GM12878 (cell line): ENCODE measurements around the gene RPL35A. TPM values are rescaled to one million over a fixed set of nuclear protein-coding genes. Genes with fewer than 3 reads are reported as not detected.

Experiments
- BHLHE40 ChIP-seq, 2 experiments: fragments of 450-650 bp in 1 of 2; IDR thresholded peaks; 2 replicates each; pipeline ENCODE4 v1.6.1; 2011 to 2017; ENCODE audit warnings: low read depth in 2 of 2, borderline replicate concordance in 1 of 2, improper control_type of control experiment in 1 of 2, low read length in 1 of 2, mild to moderate bottlenecking in 1 of 2
- CREM ChIP-seq: IDR thresholded peaks from 2 replicates; pipeline ENCODE4 v1.6.1; 2014; ENCODE audit warnings: antibody characterized with exemption, low read depth
- EGR1 ChIP-seq, 2 experiments: IDR thresholded peaks; 1 replicate in 1 of 2; 2 replicates in 1 of 2; pipeline ENCODE4 v1.6.1; 2011 to 2012; ENCODE audit warnings: low read depth in 2 of 2, low read length in 2 of 2, borderline replicate concordance in 1 of 2, mild to moderate bottlenecking in 1 of 2, moderate library complexity in 1 of 2
- GABPA ChIP-seq: IDR thresholded peaks from 2 replicates; pipeline ENCODE4 v1.6.1; 2014; ENCODE audit warnings: antibody characterized with exemption, low read depth, mild to moderate bottlenecking, inconsistent platforms
- MEF2A ChIP-seq: IDR thresholded peaks from 2 replicates; pipeline ENCODE4 v1.6.1; 2011; ENCODE audit warnings: low read depth, mild to moderate bottlenecking, low read length, moderate library complexity; ENCODE audit not compliant: insufficient read depth
- MEF2B ChIP-seq: fragments of 450-650 bp; IDR thresholded peaks from 2 replicates; pipeline ENCODE4 v1.6.1; 2018; ENCODE audit warnings: mild to moderate bottlenecking, moderate library complexity; ENCODE audit not compliant: partially characterized antibody, poor library complexity, severe bottlenecking
- MTA2 ChIP-seq: fragments of 450-650 bp; IDR thresholded peaks from 2 replicates; pipeline ENCODE4 v1.6.1; 2016; ENCODE audit warnings: low read depth, mild to moderate bottlenecking, moderate library complexity
- RELA ChIP-seq: fragments of 450-650 bp; IDR thresholded peaks from 2 replicates; pipeline ENCODE4 v1.8.0; 2014; ENCODE audit warnings: borderline replicate concordance; ENCODE audit not compliant: partially characterized antibody
- STAT1 ChIP-seq: fragments of 450-650 bp; conservative IDR thresholded peaks from 2 replicates; pipeline ENCODE4 v1.6.1; 2014; ENCODE audit warnings: antibody characterized with exemption, mild to moderate bottlenecking
- ZBTB40 ChIP-seq: fragments of 450-650 bp; IDR thresholded peaks from 2 replicates; pipeline ENCODE4 v1.6.1; 2016; ENCODE audit warnings: mild to moderate bottlenecking, moderate library complexity, borderline replicate concordance
- ZSCAN29 ChIP-seq: fragments of 450-650 bp; IDR thresholded peaks from 2 replicates; pipeline ENCODE4 v1.6.1; 2017; ENCODE audit warnings: mild to moderate bottlenecking, moderate library complexity
- polyA plus RNA-seq, 11 experiments: library from polyadenylated mRNA; depleted of rRNA in 4 of 11; unstranded in 6 of 11; stranded (reverse) in 5 of 11; fragments of >200 nt; fragmentation: Nextera tagmentation in 4 of 11; fragmentation: Illumina TruSeq in 1 of 11; extraction: Ambion mirVana in 4 of 11; extraction: Trizol in 1 of 11; gene quantifications; 1 replicate in 1 of 11; 2 replicates in 10 of 11; pipeline versions ENCODE4 v1.2.1 to v1.2.3, GENCODE V29; 2011 to 2016; ENCODE audit warnings: inconsistent platforms in 2 of 11, missing spikeins in 2 of 11, low read depth in 1 of 11
- total RNA-seq, 4 experiments: library from RNA; depleted of rRNA in 3 of 4; stranded (reverse); fragments of >200 nt in 3 of 4; fragmentation: Illumina TruSeq in 1 of 4; extraction: Trizol in 1 of 4; gene quantifications; 2 replicates each; pipeline versions ENCODE4 v1.2.1 to v1.2.3, GENCODE V29; 2013 to 2021
- TF ChIP-seq, protein P1 (sequence below): fragments of 450-650 bp; formaldehyde crosslinking; IDR thresholded peaks from 2 replicates; pipeline ENCODE4 v1.5.0; 2022; ENCODE audit warnings: mild to moderate bottlenecking, missing genetic modification characterization
- TF ChIP-seq, protein P2 (sequence below): fragments of 150-350 bp; IDR thresholded peaks from 2 replicates; pipeline ENCODE4 v1.6.1; 2014; ENCODE audit warnings: mild to moderate bottlenecking, low read depth, low read length
- TF ChIP-seq, protein P3 (sequence below): IDR thresholded peaks from 2 replicates; pipeline ENCODE4 v1.6.1; 2012; ENCODE audit warnings: low read depth, low read length, improper control_type of control experiment
- TF ChIP-seq, protein P4 (sequence below): fragments of 450-650 bp; IDR thresholded peaks from 2 replicates; pipeline ENCODE4 v1.6.1; 2017; ENCODE audit warnings: antibody characterized with exemption, mild to moderate bottlenecking, moderate library complexity

RPL35A gene
- total and polyA plus RNA-seq, 10 of the 15 experiments (the other 5 are each of a cell fraction or from before 2014, with no cell fraction given), result 774 to 3,144 (median 1,843) TPM

DNA sequence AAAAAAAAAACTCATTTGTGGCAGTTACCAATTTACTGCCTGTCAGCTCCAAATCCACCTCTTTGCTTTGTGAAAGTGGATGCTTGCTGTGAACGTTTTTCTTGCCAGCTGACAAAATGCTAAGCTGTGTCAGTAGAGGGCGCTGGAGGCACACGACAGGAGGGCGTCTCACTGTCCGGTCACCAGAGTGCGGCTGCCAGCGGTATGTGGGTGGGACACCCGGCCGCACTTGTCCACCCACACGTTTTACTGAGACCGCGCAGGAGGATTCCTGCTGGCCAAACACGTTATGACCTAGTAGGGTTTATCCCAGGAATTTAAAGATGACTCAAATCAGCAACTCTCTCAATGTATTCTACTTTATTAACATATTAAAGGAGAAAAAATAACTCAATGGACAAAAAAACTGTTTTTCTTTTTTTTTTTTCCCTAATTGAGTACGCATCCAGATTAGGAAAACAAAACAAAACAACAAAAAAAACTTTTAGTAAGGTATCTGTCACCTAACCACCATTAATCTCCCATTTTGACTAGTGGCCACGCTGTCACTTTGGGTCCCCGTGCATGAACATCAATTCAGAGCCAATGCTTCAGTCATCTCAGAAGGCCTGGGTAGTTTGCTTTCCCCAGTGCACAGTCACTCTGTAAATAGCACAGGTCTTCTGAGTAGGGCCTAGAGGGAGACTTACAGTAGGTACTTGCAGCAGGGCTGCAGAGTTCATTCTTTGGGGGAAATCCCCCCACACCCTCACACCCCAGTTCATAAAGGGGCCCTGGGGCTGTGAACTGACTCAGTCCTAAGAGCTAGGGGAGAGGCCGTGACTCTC lies 43.8 kb upstream of the RPL35A start (continued):
- no peak for TF ChIP-seq ZBTB40
- TF ChIP-seq CREM, result peak; percentile 37; the same call in 1 of the 2 replicates
- TF ChIP-seq, protein P1, sequence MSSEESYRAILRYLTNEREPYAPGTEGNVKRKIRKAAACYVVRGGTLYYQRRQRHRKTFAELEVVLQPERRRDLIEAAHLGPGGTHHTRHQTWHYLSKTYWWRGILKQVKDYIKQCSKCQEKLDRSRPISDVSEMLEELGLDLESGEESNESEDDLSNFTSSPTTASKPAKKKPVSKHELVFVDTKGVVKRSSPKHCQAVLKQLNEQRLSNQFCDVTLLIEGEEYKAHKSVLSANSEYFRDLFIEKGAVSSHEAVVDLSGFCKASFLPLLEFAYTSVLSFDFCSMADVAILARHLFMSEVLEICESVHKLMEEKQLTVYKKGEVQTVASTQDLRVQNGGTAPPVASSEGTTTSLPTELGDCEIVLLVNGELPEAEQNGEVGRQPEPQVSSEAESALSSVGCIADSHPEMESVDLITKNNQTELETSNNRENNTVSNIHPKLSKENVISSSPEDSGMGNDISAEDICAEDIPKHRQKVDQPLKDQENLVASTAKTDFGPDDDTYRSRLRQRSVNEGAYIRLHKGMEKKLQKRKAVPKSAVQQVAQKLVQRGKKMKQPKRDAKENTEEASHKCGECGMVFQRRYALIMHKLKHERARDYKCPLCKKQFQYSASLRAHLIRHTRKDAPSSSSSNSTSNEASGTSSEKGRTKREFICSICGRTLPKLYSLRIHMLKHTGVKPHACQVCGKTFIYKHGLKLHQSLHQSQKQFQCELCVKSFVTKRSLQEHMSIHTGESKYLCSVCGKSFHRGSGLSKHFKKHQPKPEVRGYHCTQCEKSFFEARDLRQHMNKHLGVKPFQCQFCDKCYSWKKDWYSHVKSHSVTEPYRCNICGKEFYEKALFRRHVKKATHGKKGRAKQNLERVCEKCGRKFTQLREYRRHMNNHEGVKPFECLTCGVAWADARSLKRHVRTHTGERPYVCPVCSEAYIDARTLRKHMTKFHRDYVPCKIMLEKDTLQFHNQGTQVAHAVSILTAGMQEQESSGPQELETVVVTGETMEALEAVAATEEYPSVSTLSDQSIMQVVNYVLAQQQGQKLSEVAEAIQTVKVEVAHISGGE (CRISPR knock-in tag), result no peak
- TF ChIP-seq, protein P2, sequence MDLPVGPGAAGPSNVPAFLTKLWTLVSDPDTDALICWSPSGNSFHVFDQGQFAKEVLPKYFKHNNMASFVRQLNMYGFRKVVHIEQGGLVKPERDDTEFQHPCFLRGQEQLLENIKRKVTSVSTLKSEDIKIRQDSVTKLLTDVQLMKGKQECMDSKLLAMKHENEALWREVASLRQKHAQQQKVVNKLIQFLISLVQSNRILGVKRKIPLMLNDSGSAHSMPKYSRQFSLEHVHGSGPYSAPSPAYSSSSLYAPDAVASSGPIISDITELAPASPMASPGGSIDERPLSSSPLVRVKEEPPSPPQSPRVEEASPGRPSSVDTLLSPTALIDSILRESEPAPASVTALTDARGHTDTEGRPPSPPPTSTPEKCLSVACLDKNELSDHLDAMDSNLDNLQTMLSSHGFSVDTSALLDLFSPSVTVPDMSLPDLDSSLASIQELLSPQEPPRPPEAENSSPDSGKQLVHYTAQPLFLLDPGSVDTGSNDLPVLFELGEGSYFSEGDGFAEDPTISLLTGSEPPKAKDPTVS, result no peak
- TF ChIP-seq, protein P3, sequence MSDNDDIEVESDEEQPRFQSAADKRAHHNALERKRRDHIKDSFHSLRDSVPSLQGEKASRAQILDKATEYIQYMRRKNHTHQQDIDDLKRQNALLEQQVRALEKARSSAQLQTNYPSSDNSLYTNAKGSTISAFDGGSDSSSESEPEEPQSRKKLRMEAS, result no peak
- peak in 1 of 2 experiments; percentile 93; a peak in 2 of 3 replicates for TF ChIP-seq EGR1 (IDR thresholded peaks at IDR 0.05; ENCODE audit: borderline replicate concordance in 1 of 2, low read depth in 2 of 2, low read length in 2 of 2)
- no peak for TF ChIP-seq RELA
- peak; percentile 52; the same call in 1 of the 2 replicates for TF ChIP-seq STAT1
- TF ChIP-seq ZSCAN29, result no peak
- TF ChIP-seq GABPA, result 0 out of 2 replicates have a peak, but pooled peaks have one; percentile 6
- TF ChIP-seq BHLHE40 (IDR thresholded peaks at IDR 0.05; ENCODE audit: borderline replicate concordance in 1 of 2, low read depth in 2 of 2, low read length in 1 of 2), result peak; percentile 62 to 71; a peak in 3 of 4 replicates
- TF ChIP-seq, protein P4, sequence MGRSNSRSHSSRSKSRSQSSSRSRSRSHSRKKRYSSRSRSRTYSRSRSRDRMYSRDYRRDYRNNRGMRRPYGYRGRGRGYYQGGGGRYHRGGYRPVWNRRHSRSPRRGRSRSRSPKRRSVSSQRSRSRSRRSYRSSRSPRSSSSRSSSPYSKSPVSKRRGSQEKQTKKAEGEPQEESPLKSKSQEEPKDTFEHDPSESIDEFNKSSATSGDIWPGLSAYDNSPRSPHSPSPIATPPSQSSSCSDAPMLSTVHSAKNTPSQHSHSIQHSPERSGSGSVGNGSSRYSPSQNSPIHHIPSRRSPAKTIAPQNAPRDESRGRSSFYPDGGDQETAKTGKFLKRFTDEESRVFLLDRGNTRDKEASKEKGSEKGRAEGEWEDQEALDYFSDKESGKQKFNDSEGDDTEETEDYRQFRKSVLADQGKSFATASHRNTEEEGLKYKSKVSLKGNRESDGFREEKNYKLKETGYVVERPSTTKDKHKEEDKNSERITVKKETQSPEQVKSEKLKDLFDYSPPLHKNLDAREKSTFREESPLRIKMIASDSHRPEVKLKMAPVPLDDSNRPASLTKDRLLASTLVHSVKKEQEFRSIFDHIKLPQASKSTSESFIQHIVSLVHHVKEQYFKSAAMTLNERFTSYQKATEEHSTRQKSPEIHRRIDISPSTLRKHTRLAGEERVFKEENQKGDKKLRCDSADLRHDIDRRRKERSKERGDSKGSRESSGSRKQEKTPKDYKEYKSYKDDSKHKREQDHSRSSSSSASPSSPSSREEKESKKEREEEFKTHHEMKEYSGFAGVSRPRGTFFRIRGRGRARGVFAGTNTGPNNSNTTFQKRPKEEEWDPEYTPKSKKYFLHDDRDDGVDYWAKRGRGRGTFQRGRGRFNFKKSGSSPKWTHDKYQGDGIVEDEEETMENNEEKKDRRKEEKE, result no peak
- no peak for TF ChIP-seq MTA2
- TF ChIP-seq MEF2A, result 0 out of 2 replicates have a peak, but pooled peaks have one; percentile 11
- TF ChIP-seq MEF2B, result peak; percentile 16
